SK-N-MC (cell line): ENCODE results near the gene DDX19B.

Experiments used
- EZH2 ChIP-seq: fragments of 200-600 bp; sonication (generic); IDR thresholded peaks from one replicate; pipeline ENCODE4 v1.6.1; 2017; ENCODE audit warnings: antibody characterized with exemption
- POLR2AphosphoS5 ChIP-seq: IDR thresholded peaks from 2 replicates; pipeline ENCODE4 v1.6.1; 2012; ENCODE audit warnings: mild to moderate bottlenecking, low read depth, low read length, borderline replicate concordance

DNA sequence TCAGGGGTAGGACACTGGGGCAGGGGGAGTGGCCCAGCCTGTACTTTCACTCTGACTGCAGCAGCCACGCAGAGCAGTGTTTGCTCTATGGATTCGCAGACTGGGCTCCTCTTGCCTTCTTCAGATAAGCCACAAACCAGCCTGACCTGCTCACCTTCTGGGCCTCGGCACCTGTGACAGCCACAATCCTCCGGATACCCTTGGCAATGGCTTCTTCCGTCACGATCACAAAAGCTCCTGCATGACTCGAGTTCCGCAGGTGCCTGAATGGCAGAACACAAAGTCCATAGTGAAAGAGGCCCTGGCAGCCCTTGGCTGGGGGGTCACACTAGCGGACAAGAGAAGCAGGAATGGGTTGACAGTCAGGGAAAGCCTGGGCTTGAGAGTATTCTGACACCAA is 43.4 kb upstream of the DDX19B start:
- TF ChIP-seq POLR2AphosphoS5 (no peak), EZH2 (no peak)
